ENCODE measurements around the gene STIP1.

GRCh38 chr11:64198511-64198910, 12.5 kb downstream of the STIP1 start:
- no peak for TF ChIP-seq CTCF (IDR thresholded peaks at IDR 0.05; ENCODE audit: insufficient read depth, low read depth, low read length)
- TF ChIP-seq EZH2 (IDR thresholded peaks at IDR 0.05; ENCODE audit: insufficient read depth, low read length) = no peak

Data from astrocyte (in vitro differentiated cells and primary cell).